Panc1 (cell line): ENCODE results near the gene METTL21C. TPM values are rescaled to one million over a fixed set of nuclear protein-coding genes. Genes with fewer than 3 reads are reported as not detected.

ENCODE experiments used
- ATAC-seq: fragments of 200-7000 bp; cut with Tn5 transposase; 2 replicates; pipeline ENCODE4 v1.9.1; 2020; ENCODE audit warnings: mild to moderate bottlenecking, moderate library complexity
- BruUV-seq: library from RNA; stranded (reverse); fragments of 400-500 nt; replicated peaks from 2 replicates; lab custom pipeline; 2021; lab: Mats Ljungman, UMichigan
- CTCF ChIA-PET: fragments of 300-600 bp; sonication (Branson Sonifier 250); formaldehyde crosslinking; loops from one replicate; lab custom pipeline; 2022; ENCODE audit warnings: antibody characterized with exemption; lab: Charles Lee
- POLR2A ChIA-PET: fragments of 300-600 bp; sonication (Branson Sonifier 250); formaldehyde crosslinking; loops from one replicate; lab custom pipeline; 2022; ENCODE audit warnings: antibody characterized with exemption; lab: Charles Lee
- DNase-seq: peaks from one replicate; pipeline ENCODE4 v3.0.0-alpha.2; 2010; ENCODE audit warnings: low read depth, low spot score
- H3K27ac ChIP-seq: 2 replicates; pipeline ENCODE4 v1.5.1; 2011; ENCODE audit warnings: mild to moderate bottlenecking, low read length, inconsistent platforms
- H3K27me3 ChIP-seq: fragments of 200-500 bp; sonication (Bioruptor generic); 2 replicates; pipeline ENCODE4 v1.6.0; 2014; ENCODE audit warnings: low read length, inconsistent platforms; ENCODE audit not compliant: control insufficient read depth, insufficient read depth
- H3K36me3 ChIP-seq: fragments of 200-500 bp; sonication (Bioruptor generic); 2 replicates; pipeline ENCODE4 v1.5.1; 2014; ENCODE audit warnings: inconsistent platforms, mild to moderate bottlenecking, low read length, moderate library complexity; ENCODE audit not compliant: control insufficient read depth, insufficient read depth
- H3K4me1 ChIP-seq: 2 replicates; pipeline ENCODE4 v1.5.1; 2011; ENCODE audit warnings: inconsistent platforms, mild to moderate bottlenecking, low read length, moderate library complexity; ENCODE audit not compliant: control insufficient read depth, insufficient read depth
- H3K4me3 ChIP-seq, 2 experiments: 2 replicates each; pipeline ENCODE4 v1.5.1; 2011 to 2012; ENCODE audit warnings: low read depth in 2 of 2, low read length in 2 of 2, mild to moderate bottlenecking in 2 of 2, inconsistent platforms in 1 of 2, moderate library complexity in 1 of 2
- H3K9me3 ChIP-seq: fragments of 200-500 bp; sonication (Bioruptor generic); 2 replicates; pipeline ENCODE4 v1.5.1; 2014; ENCODE audit warnings: low read depth, mild to moderate bottlenecking, inconsistent platforms, low read length, moderate library complexity; ENCODE audit not compliant: control insufficient read depth, insufficient read depth
- POLR2AphosphoS5 ChIP-seq: IDR thresholded peaks from 2 replicates; pipeline ENCODE4 v1.6.1; 2012; ENCODE audit warnings: mild to moderate bottlenecking, low read depth, low read length, moderate library complexity
- SIN3A ChIP-seq: IDR thresholded peaks from 2 replicates; pipeline ENCODE4 v1.6.1; 2012; ENCODE audit warnings: low read depth, mild to moderate bottlenecking, low read length, moderate library complexity, borderline replicate concordance; ENCODE audit not compliant: insufficient read depth
- TCF7L2 ChIP-seq: IDR thresholded peaks from 2 replicates; pipeline ENCODE4 v1.6.1; 2011; ENCODE audit warnings: mild to moderate bottlenecking, low read depth, low read length, inconsistent platforms
- in situ Hi-C: cut with HindIII; loops from 2 replicates; pipeline ENCODE4 v1.10.0; 2016; ENCODE audit warnings: low sequenced_read_pairs, low pct_unique_long_range_greater_than_20kb
- intact Hi-C: fragments of 100-400 bp; cut with micrococcal nuclease; formaldehyde crosslinking; loops from one replicate; pipeline ENCODE4 v1.10.0; 2022; ENCODE audit not compliant: unreplicated experiment
- total RNA-seq: library from RNA; stranded (reverse); gene quantifications from one replicate; pipeline ENCODE4 v1.2.1, GENCODE V29; 2021; ENCODE audit not compliant: unreplicated experiment
- TF ChIP-seq, protein P1 (sequence below), 2 experiments: IDR thresholded peaks; 2 replicates each; pipeline ENCODE4 v1.6.1; 2011 to 2012; ENCODE audit warnings: low read depth in 2 of 2, control low read depth in 1 of 2, low read length in 1 of 2, mild to moderate bottlenecking in 1 of 2, moderate library complexity in 1 of 2; ENCODE audit not compliant: insufficient read depth in 1 of 2
- TF ChIP-seq, protein P2 (sequence below): fragments of 450-650 bp; IDR thresholded peaks from 2 replicates; pipeline ENCODE4 v1.5.1; 2017; ENCODE audit warnings: mild to moderate bottlenecking

METTL21C gene
- total RNA-seq, 1 experiment from 2014 or later = not detected

- H3K27me3 ChIP-seq = no peaks in the 10 kb centered on the region; the same call in 1 of the 2 replicates
- ChIA-PET CTCF (no interaction called here), POLR2A (no interaction called here)
- intact Hi-C loops = no loop called here
- no peaks in the 10 kb centered on the region for H3K36me3 ChIP-seq
- in situ Hi-C loops = no loop called here
- DNase-seq (no peak), ATAC-seq (no peak)
- TF ChIP-seq, protein P1, sequence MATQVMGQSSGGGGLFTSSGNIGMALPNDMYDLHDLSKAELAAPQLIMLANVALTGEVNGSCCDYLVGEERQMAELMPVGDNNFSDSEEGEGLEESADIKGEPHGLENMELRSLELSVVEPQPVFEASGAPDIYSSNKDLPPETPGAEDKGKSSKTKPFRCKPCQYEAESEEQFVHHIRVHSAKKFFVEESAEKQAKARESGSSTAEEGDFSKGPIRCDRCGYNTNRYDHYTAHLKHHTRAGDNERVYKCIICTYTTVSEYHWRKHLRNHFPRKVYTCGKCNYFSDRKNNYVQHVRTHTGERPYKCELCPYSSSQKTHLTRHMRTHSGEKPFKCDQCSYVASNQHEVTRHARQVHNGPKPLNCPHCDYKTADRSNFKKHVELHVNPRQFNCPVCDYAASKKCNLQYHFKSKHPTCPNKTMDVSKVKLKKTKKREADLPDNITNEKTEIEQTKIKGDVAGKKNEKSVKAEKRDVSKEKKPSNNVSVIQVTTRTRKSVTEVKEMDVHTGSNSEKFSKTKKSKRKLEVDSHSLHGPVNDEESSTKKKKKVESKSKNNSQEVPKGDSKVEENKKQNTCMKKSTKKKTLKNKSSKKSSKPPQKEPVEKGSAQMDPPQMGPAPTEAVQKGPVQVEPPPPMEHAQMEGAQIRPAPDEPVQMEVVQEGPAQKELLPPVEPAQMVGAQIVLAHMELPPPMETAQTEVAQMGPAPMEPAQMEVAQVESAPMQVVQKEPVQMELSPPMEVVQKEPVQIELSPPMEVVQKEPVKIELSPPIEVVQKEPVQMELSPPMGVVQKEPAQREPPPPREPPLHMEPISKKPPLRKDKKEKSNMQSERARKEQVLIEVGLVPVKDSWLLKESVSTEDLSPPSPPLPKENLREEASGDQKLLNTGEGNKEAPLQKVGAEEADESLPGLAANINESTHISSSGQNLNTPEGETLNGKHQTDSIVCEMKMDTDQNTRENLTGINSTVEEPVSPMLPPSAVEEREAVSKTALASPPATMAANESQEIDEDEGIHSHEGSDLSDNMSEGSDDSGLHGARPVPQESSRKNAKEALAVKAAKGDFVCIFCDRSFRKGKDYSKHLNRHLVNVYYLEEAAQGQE (IDR thresholded peaks at IDR 0.05; ENCODE audit: insufficient read depth in 1 of 2, low read depth in 2 of 2, low read length in 1 of 2) = no peak
- TF ChIP-seq, protein P2, sequence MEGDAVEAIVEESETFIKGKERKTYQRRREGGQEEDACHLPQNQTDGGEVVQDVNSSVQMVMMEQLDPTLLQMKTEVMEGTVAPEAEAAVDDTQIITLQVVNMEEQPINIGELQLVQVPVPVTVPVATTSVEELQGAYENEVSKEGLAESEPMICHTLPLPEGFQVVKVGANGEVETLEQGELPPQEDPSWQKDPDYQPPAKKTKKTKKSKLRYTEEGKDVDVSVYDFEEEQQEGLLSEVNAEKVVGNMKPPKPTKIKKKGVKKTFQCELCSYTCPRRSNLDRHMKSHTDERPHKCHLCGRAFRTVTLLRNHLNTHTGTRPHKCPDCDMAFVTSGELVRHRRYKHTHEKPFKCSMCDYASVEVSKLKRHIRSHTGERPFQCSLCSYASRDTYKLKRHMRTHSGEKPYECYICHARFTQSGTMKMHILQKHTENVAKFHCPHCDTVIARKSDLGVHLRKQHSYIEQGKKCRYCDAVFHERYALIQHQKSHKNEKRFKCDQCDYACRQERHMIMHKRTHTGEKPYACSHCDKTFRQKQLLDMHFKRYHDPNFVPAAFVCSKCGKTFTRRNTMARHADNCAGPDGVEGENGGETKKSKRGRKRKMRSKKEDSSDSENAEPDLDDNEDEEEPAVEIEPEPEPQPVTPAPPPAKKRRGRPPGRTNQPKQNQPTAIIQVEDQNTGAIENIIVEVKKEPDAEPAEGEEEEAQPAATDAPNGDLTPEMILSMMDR = no peak
- no TSS peak for BruUV-seq
- H3K9me3 ChIP-seq = no peaks in the 10 kb centered on the region
- H3K4me1 ChIP-seq = no peaks in the 10 kb centered on the region
- no peak overlapping the region for H3K4me3 ChIP-seq
- H3K27ac ChIP-seq = no peak overlapping the region
These were observed 23.9 kb upstream of the METTL21C start for GRCh38 chr13:102718746-102719145.

DNA sequence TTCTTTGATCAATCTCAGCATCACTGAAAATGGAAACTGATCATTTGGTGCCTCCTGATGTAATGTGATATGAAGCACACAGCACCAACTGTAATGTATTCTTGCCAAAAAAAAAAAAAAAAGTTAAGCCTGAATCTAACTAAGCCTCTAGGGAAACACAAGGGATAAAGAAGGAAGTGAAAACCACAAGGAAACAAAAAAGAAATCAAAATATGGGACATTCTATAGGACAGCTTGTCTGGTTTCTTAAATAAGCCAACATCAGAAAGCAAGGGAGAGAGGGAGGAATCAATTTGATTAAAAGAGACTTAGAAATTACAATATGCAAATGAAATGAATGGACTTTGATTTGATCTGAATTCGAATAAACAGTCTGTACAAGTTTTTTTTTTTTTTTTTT lies 20.6 kb upstream of the METTL21C start:
- no peak for ATAC-seq
- Histone ChIP-seq H3K9me3 (no peaks in the 10 kb centered on the region), H3K36me3 (no peaks in the 10 kb centered on the region), H3K27me3 (no peaks in the 10 kb centered on the region; the same call in 1 of the 2 replicates), H3K4me3 (no peak overlapping the region), H3K27ac (no peak overlapping the region), H3K4me1 (no peaks in the 10 kb centered on the region)
- ChIA-PET CTCF (no interaction called here), POLR2A (no interaction called here)
- BruUV-seq = no TSS peak
- DNase-seq = no peak
- intact Hi-C loops = no loop called here
- in situ Hi-C loops = no loop called here
- TF ChIP-seq TCF7L2 (no peak), POLR2AphosphoS5 (no peak), SIN3A (no peak)
- TF ChIP-seq, protein P2 = no peak
- TF ChIP-seq, protein P1 (IDR thresholded peaks at IDR 0.05; ENCODE audit: insufficient read depth in 1 of 2, low read depth in 2 of 2, low read length in 1 of 2) = no peak
